ENCODE data around the gene CXCR4.

The CXCR4 gene

GRCh38 chr2:136136931-136137330 lies 19.0 kb upstream of the CXCR4 start:
- no peak overlapping the region for H3K4me3 ChIP-seq (ENCODE audit: low read depth, low read length)
- TF ChIP-seq CTCF (IDR thresholded peaks at IDR 0.05; ENCODE audit: low read depth, low read length, missing control alignments): no peak
- DNase-seq (ENCODE audit: low read depth): no peak

DNA sequence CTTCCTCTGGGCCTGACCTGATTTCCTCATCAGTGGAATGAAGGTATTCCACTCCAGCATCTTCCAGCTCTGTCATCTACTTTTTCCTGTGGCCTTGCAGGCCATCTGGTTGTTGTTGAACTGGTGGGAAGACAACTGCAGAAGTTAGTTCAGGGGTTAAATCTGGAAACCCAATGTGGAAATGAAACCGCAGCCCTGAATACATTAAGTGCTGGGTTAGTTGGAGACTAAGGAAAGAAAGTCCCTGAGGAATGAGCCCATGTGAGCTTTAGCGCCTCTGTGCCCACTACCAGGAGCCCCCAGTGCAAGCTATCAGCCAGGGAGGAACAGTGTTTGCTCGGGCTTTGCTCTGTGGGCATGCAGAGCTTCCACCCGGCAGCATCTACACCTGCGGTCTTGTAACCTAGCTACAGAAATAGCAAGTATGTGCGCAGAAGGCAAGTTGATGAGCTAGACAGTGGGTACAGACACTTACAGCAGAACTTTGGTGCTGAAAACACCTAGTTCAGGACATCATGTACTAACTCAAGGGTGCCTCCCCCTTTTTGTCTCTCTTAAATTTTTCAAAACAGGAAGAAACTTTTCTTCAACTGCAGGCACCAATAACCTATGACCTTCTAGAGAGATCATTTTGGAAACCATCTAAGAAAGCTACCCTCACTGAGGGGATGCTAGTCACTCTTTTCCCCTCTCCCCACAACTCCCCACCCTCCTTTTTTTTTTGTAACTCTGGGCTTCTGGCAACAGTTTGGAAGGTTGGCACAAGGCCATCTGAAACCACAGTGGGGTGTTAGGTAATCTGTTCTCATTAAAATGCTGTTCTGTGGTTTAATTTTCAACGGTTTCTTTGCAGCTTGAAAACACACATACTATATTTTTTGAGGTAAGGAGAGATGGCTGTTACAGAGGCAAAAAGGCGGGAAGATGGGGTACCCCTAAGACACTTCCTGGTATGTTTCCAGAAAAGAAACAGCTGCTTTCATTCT lies 18.3 kb upstream of the CXCR4 start:
- no peak for TF ChIP-seq CTCF (IDR thresholded peaks at IDR 0.05; ENCODE audit: low read depth, low read length, missing control alignments)
- DNase-seq (ENCODE audit: low read depth): no peak
- H3K4me3 ChIP-seq (ENCODE audit: low read depth, low read length): no peak overlapping the region

DNA sequence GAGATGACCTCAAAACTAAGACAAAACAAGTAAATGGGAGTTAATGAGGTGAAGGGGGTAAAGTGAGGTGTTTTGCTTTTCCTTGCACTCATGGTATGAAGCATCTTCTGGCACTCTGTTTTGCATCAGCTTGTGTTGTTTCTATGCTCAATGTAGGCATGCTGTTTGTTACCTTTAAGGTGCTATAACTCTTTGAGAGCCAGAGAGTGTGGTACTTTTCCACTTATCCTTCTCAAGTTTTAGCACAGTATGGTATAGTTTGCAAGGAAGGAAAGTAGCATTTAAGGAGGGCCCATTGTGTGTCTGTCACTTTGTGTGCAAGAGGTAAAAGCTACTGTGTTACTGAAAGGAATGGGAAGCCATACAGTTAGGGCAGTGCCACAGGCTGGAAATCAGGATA lies 17.5 kb upstream of the CXCR4 start:
- TF ChIP-seq CTCF (IDR thresholded peaks at IDR 0.05; ENCODE audit: low read depth, low read length, missing control alignments): no peak
- H3K4me3 ChIP-seq (ENCODE audit: low read depth, low read length): no peak overlapping the region
- no peak for DNase-seq (ENCODE audit: low read depth)

GRCh38 chr2:136134126-136134525 lies 16.2 kb upstream of the CXCR4 start:
- no peak for TF ChIP-seq CTCF (IDR thresholded peaks at IDR 0.05; ENCODE audit: low read depth, low read length, missing control alignments)
- DNase-seq (ENCODE audit: low read depth): no peak
- no peak overlapping the region for H3K4me3 ChIP-seq (ENCODE audit: low read depth, low read length)

- H3K4me3 ChIP-seq (ENCODE audit: low read depth, low read length): no peak overlapping the region
These were observed 15.6 kb upstream of the CXCR4 start for GRCh38 chr2:136133586-136133985.

GRCh38 chr2:136133176-136133575 lies 15.2 kb upstream of the CXCR4 start:
- no peak overlapping the region for H3K4me3 ChIP-seq (ENCODE audit: low read depth, low read length)
- no peak for DNase-seq (ENCODE audit: low read depth)
- TF ChIP-seq CTCF (IDR thresholded peaks at IDR 0.05; ENCODE audit: low read depth, low read length, missing control alignments): no peak

More at GRCh38 chr2:136133586-136133985, 15.6 kb upstream of the CXCR4 start:
- no peak for DNase-seq (ENCODE audit: low read depth)
- TF ChIP-seq CTCF (IDR thresholded peaks at IDR 0.05; ENCODE audit: low read depth, low read length, missing control alignments): no peak

DNA sequence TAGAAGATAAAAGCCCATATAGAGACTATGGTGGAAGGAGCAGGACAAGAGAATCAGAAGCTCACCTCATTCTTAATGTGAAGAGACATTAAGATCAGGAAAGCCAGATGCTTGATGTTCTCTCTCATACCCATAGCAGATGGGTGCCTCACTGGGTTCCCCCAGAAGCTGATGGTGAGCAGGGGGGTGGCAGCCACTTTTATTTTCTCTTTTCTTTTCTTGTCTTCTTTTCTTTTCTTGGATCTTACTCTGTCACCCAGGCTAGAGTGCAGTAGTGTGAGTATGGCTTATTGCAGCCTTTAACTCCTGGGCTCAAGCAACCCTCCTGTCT lies 14.8 kb upstream of the CXCR4 start:
- TF ChIP-seq CTCF (IDR thresholded peaks at IDR 0.05; ENCODE audit: low read depth, low read length, missing control alignments): no peak
- no peak overlapping the region for H3K4me3 ChIP-seq (ENCODE audit: low read depth, low read length)
- no peak for DNase-seq (ENCODE audit: low read depth)

Measured in GM12864 (cell line).